HAP-1 (cell line): ENCODE measurements around the gene FXYD6.
A peak's percentile ranks its signal among the peaks of the same experiment; 100 is the strongest.
"Not testable (repeated sequence)": the region's sequence is repeated elsewhere in the genome, so short reads cannot be mapped to it uniquely, and the experiment has no call there.

Source experiments
- DNase-seq, 2 experiments: peaks; one replicate each; pipeline ENCODE4 v3.0.0-alpha.2; 2016 to 2020; ENCODE audit warnings: low spot score in 2 of 2
- H3K27me3 ChIP-seq: fragments of 250-450 bp; sonication (Bioruptor Pico); 2 replicates; pipeline ENCODE4 v1.5.1; 2020; ENCODE audit warnings: low read depth, mild to moderate bottlenecking, moderate library complexity
- H3K36me3 ChIP-seq: fragments of 250-450 bp; sonication (Bioruptor Pico); replicated peaks from 2 replicates; pipeline ENCODE4 v1.5.1; 2020; ENCODE audit warnings: mild to moderate bottlenecking
- H3K4me1 ChIP-seq: fragments of 250-450 bp; sonication (Bioruptor Pico); 2 replicates; pipeline ENCODE4 v1.5.1; 2020; ENCODE audit warnings: mild to moderate bottlenecking
- H3K4me3 ChIP-seq: fragments of 250-450 bp; sonication (Bioruptor Pico); 2 replicates; pipeline ENCODE4 v1.5.1; 2020; ENCODE audit warnings: mild to moderate bottlenecking, moderate library complexity
- H3K9me3 ChIP-seq: fragments of 250-450 bp; sonication (Bioruptor Pico); 2 replicates; pipeline ENCODE4 v1.5.1; 2020; ENCODE audit warnings: mild to moderate bottlenecking, moderate library complexity
- in situ Hi-C: fragments of 300-500 bp; cut with MboI; formaldehyde crosslinking; loops from 3 replicates; pipeline ENCODE4 v1.14.3; 2020; ENCODE audit warnings: low sequenced_read_pairs, inconsistent platforms, mixed read lengths

Gene FXYD6

GRCh38 chr11:117817368-117818040, 59.0 kb downstream of the FXYD6 start:
- in situ Hi-C loops = no loop called here
- H3K4me1 ChIP-seq = peaks cover 44% of the 10 kb centered on the region
- no peaks in the 10 kb centered on the region for H3K9me3 ChIP-seq
- H3K36me3 ChIP-seq = no peaks in the 10 kb centered on the region
- no peaks in the 10 kb centered on the region for H3K27me3 ChIP-seq
- peak; percentile 75 to 92 for DNase-seq
- H3K4me3 ChIP-seq = 0 out of 2 replicates have a peak overlapping the region, but pooled peaks have one; percentile 4

GRCh38 chr11:117816846-117817367, 59.6 kb downstream of the FXYD6 start:
- no peak for DNase-seq
- no peaks in the 10 kb centered on the region for H3K27me3 ChIP-seq
- H3K9me3 ChIP-seq = no peaks in the 10 kb centered on the region
- H3K4me3 ChIP-seq = no peak overlapping the region
- in situ Hi-C loops = no loop called here
- no peaks in the 10 kb centered on the region for H3K36me3 ChIP-seq
- peaks cover 44% of the 10 kb centered on the region for H3K4me1 ChIP-seq

GRCh38 chr11:117816151-117816741, 60.2 kb downstream of the FXYD6 start:
- Histone ChIP-seq H3K4me1 (peaks cover 44% of the 10 kb centered on the region), H3K36me3 (no peaks in the 10 kb centered on the region), H3K27me3 (no peaks in the 10 kb centered on the region), H3K9me3 (no peaks in the 10 kb centered on the region), H3K4me3 (no peak overlapping the region)
- DNase-seq = peak; percentile 76 to 87
- in situ Hi-C loops = no loop called here

GRCh38 chr11:117815262-117815803, 61.1 kb downstream of the FXYD6 start:
- H3K27me3 ChIP-seq = no peaks in the 10 kb centered on the region
- H3K4me3 ChIP-seq = no peak overlapping the region
- H3K9me3 ChIP-seq = no peaks in the 10 kb centered on the region
- no peaks in the 10 kb centered on the region for H3K36me3 ChIP-seq
- no peak for DNase-seq
- in situ Hi-C loops = no loop called here
- H3K4me1 ChIP-seq = peaks cover 44% of the 10 kb centered on the region

- peak; percentile 69 to 90 for DNase-seq
- in situ Hi-C loops = no loop called here
- H3K9me3 ChIP-seq = no peaks in the 10 kb centered on the region
- peaks cover 44% of the 10 kb centered on the region for H3K4me1 ChIP-seq
- H3K36me3 ChIP-seq = no peaks in the 10 kb centered on the region
- no peak overlapping the region for H3K4me3 ChIP-seq
- no peaks in the 10 kb centered on the region for H3K27me3 ChIP-seq
These were observed 61.6 kb downstream of the FXYD6 start for GRCh38 chr11:117814766-117815261.

- H3K27me3 ChIP-seq = no peaks in the 10 kb centered on the region
- in situ Hi-C loops = no loop called here
- H3K4me1 ChIP-seq = peaks cover 44% of the 10 kb centered on the region
- no peak for DNase-seq
- H3K9me3 ChIP-seq = no peaks in the 10 kb centered on the region
- H3K4me3 ChIP-seq = no peak overlapping the region
- H3K36me3 ChIP-seq = no peaks in the 10 kb centered on the region
These were observed 62.2 kb downstream of the FXYD6 start for GRCh38 chr11:117814204-117814765.

GRCh38 chr11:117810056-117810451, 66.4 kb downstream of the FXYD6 start:
- in situ Hi-C loops, H3K4me3 ChIP-seq, DNase-seq, H3K9me3 ChIP-seq, H3K36me3 ChIP-seq, H3K27me3 ChIP-seq: not testable (repeated sequence)
- H3K4me1 ChIP-seq = peaks cover 18% of the 10 kb centered on the region

GRCh38 chr11:117809236-117810055, 67.0 kb downstream of the FXYD6 start:
- H3K36me3 ChIP-seq = no peaks in the 10 kb centered on the region
- peak; percentile 54 to 83 for DNase-seq
- H3K27me3 ChIP-seq = peaks cover 7% of the 10 kb centered on the region; the same call in 1 of the 2 replicates
- in situ Hi-C loops = loop anchor here (5.0 to 10.0 kb wide), 2 partner anchors 245 to 387 kb away; no protein-coding TSS in a partner anchor
- H3K4me3 ChIP-seq = no peak overlapping the region
- peaks cover 11% of the 10 kb centered on the region for H3K4me1 ChIP-seq
- H3K9me3 ChIP-seq = no peaks in the 10 kb centered on the region

GRCh38 chr11:117808784-117809183, 67.7 kb downstream of the FXYD6 start:
- peaks cover 7% of the 10 kb centered on the region; the same call in 1 of the 2 replicates for H3K27me3 ChIP-seq
- in situ Hi-C loops = loop anchor here (5.0 to 10.0 kb wide), 2 partner anchors 246 to 386 kb away; no protein-coding TSS in a partner anchor
- no peaks in the 10 kb centered on the region for H3K36me3 ChIP-seq
- H3K4me3 ChIP-seq = no peak overlapping the region
- H3K9me3 ChIP-seq = no peaks in the 10 kb centered on the region
- DNase-seq = no peak
- peaks cover 6% of the 10 kb centered on the region for H3K4me1 ChIP-seq

GRCh38 chr11:117807482-117808327, 68.8 kb downstream of the FXYD6 start:
- Histone ChIP-seq H3K27me3 (peaks cover 7% of the 10 kb centered on the region; the same call in 1 of the 2 replicates), H3K4me1 (no peaks in the 10 kb centered on the region), H3K9me3 (no peaks in the 10 kb centered on the region), H3K4me3 (no peak overlapping the region), H3K36me3 (no peaks in the 10 kb centered on the region)
- in situ Hi-C loops = loop anchor here (5.0 to 10.0 kb wide), 2 partner anchors 247 to 385 kb away; no protein-coding TSS in a partner anchor
- peak; percentile 49 to 87 for DNase-seq

GRCh38 chr11:117806846-117807245, 69.6 kb downstream of the FXYD6 start:
- Histone ChIP-seq H3K4me3 (no peak overlapping the region), H3K9me3 (no peaks in the 10 kb centered on the region), H3K36me3 (no peaks in the 10 kb centered on the region), H3K27me3 (peaks cover 7% of the 10 kb centered on the region; the same call in 1 of the 2 replicates), H3K4me1 (no peaks in the 10 kb centered on the region)
- DNase-seq = no peak
- in situ Hi-C loops = loop anchor here (5.0 to 10.0 kb wide), 2 partner anchors 248 to 385 kb away; no protein-coding TSS in a partner anchor

GRCh38 chr11:117805045-117805444, 71.4 kb downstream of the FXYD6 start:
- H3K9me3 ChIP-seq = no peaks in the 10 kb centered on the region
- no peak for DNase-seq
- in situ Hi-C loops = loop anchor here (5.0 to 10.0 kb wide), 2 partner anchors 250 to 383 kb away; no protein-coding TSS in a partner anchor
- H3K36me3 ChIP-seq = no peaks in the 10 kb centered on the region
- no peaks in the 10 kb centered on the region for H3K4me1 ChIP-seq
- peaks cover 10% of the 10 kb centered on the region for H3K27me3 ChIP-seq
- no peak overlapping the region for H3K4me3 ChIP-seq
